ENCODE data around the gene IGFBP7.

- TF ChIP-seq CTCF (IDR thresholded peaks at IDR 0.05; ENCODE audit: low read depth, low read length) = no peak
- no peak for TF ChIP-seq MAX (IDR thresholded peaks at IDR 0.05; ENCODE audit: low read depth, low read length)
- TF ChIP-seq POLR2A (IDR thresholded peaks at IDR 0.05; ENCODE audit: extremely low read depth, insufficient read length) = no peak
Measured at GRCh38 chr4:57089549-57089948, 20.6 kb downstream of the IGFBP7 start.
